ENCODE measurements around the gene SLC24A5.

GRCh38 chr15:48105936-48106335, 14.9 kb upstream of the SLC24A5 start:
- TF ChIP-seq CTCF (IDR thresholded peaks at IDR 0.05) (no peak), POLR2A (IDR thresholded peaks at IDR 0.05) (no peak)

Data from transverse colon (tissue), 3 donors.